Measurements from ENCODE around the gene KRT80.
A peak's percentile ranks its signal among the peaks of the same experiment; 100 is the strongest.

KRT80 gene

DNA sequence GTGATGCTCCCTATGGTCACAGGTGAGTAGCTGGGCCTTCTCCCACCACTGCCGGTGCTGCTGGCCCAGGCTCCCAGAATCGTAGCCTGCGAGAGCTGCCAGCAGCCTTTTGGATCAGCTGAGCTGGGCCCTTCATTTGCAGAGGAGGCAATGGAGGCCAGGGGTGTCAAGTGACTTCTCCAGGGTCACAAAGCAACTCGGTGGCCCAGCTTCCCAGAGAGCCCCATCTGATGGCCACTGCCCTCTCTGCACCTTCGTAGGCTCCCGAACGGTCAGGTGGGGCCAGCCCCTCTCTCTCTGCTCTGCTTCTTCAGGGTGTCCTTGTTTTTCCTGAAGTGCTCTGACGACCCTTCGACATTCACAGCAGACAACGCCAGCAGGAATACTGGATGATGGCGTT is 4.6 kb downstream of the KRT80 start:
- Histone ChIP-seq H3K9me3 (ENCODE audit: insufficient read depth, low read depth, low read length) (no peaks in the 10 kb centered on the region), H3K4me1 (ENCODE audit: insufficient read depth, low read length) (peaks cover 25% of the 10 kb centered on the region), H3K4me3 (ENCODE audit: low read length) (no peak overlapping the region), H3K36me3 (ENCODE audit: insufficient read depth, low read depth, low read length) (no peaks in the 10 kb centered on the region), H3K27ac (ENCODE audit: low read length) (no peak overlapping the region), H3K9ac (ENCODE audit: low read depth, low read length) (no peak overlapping the region), H3K27me3 (ENCODE audit: insufficient read depth, low read length) (no peaks in the 10 kb centered on the region)

DNA sequence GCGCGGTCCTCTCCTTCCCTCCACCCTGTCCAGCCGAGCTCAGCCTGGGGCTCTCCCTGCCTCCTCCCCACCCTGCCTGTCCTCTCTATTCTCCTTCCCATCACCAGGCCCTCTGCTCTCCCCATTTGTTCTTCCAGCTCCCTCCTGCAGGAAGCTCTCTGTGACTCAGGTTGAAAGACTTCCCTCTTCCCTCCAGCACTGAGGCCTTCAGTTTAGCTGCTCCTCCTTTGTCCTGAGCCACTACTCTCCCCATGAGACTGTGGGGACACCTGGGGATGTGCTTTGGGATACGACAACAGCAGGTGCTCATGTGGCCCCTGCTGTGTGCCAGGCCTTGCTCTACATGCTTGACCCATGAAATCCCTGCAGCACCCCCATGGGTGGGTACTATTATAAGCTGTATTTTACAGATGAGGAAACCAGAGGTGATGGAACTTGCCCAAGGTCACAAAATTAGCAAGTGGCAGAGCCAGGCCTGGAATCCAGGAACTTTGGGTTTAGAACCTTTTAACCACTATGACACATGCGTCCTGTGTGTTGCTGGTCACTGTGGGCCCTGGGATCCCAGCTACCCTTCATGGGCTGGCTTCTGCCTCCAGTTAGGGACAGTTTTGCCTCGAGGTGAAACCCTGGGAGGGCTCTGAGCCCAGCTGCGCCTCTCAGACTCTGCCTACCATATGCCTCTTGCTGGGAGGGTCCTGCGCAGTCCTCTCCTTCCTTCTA is 5.5 kb downstream of the KRT80 start:
- H3K9ac ChIP-seq (ENCODE audit: low read depth, low read length) = no peak overlapping the region
- no peaks in the 10 kb centered on the region for H3K36me3 ChIP-seq (ENCODE audit: insufficient read depth, low read depth, low read length)
- H3K27ac ChIP-seq (ENCODE audit: low read length) = no peak overlapping the region
- no peaks in the 10 kb centered on the region for H3K9me3 ChIP-seq (ENCODE audit: insufficient read depth, low read depth, low read length)
- H3K4me3 ChIP-seq (ENCODE audit: low read length) = no peak overlapping the region
- no peaks in the 10 kb centered on the region for H3K27me3 ChIP-seq (ENCODE audit: insufficient read depth, low read length)
- peaks cover 30% of the 10 kb centered on the region for H3K4me1 ChIP-seq (ENCODE audit: insufficient read depth, low read length)

DNA sequence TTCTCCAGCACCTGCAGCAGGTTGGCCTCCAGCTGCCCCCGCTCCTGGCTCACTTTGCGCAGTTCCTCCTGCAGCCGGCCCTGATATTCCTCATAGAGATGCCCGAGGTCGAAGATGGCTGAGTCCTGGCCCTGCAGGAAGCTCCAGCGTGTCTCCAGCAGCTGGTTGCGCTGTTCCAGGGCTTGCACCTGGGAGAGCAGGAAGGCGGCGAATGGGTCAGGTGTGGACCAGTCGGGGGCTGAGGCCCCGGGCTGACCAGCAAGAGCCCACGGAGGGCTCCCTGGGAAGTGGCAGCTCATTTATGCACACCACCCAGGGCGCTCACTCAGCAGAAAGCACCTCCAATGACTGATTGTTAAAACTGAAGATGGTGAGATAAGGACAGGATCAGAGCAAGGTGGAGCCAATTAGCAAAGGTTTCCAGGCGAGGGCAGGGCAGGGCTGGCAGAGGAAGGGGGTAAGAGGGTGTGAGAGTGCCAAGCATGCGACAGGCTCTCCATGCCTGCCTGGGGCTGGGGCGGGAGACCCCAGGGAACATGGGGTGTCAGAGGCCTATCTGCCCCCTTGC is 6.3 kb downstream of the KRT80 start:
- Histone ChIP-seq H3K9me3 (ENCODE audit: insufficient read depth, low read depth, low read length) (no peaks in the 10 kb centered on the region), H3K27ac (ENCODE audit: low read length) (no peak overlapping the region), H3K4me3 (ENCODE audit: low read length) (no peak overlapping the region), H3K36me3 (ENCODE audit: insufficient read depth, low read depth, low read length) (no peaks in the 10 kb centered on the region), H3K9ac (ENCODE audit: low read depth, low read length) (no peak overlapping the region), H3K4me1 (ENCODE audit: insufficient read depth, low read length) (peaks cover 30% of the 10 kb centered on the region), H3K27me3 (ENCODE audit: insufficient read depth, low read length) (no peaks in the 10 kb centered on the region)

DNA sequence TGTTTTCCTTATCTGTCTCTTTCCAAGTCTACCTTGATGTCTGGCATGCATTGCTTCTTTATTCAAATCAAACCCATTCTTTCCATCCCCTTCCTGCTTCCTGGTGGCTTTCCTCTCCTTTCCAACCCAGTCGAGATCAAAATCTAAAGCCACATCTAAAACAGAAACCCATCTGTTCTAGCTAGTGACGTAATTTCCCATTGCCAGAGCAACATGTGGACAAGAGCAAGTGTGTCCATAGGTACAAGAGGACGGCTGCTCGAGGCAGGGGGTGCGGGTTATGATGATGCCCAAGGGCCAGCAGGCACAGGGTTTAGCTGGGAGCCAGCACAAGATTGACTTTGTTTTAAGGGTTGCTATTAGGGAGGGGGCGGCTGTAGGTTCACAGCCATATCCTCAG is 7.0 kb downstream of the KRT80 start:
- no peak overlapping the region for H3K4me3 ChIP-seq (ENCODE audit: low read length)
- no peaks in the 10 kb centered on the region for H3K27me3 ChIP-seq (ENCODE audit: insufficient read depth, low read length)
- no peaks in the 10 kb centered on the region for H3K36me3 ChIP-seq (ENCODE audit: insufficient read depth, low read depth, low read length)
- peaks cover 30% of the 10 kb centered on the region for H3K4me1 ChIP-seq (ENCODE audit: insufficient read depth, low read length)
- no peak overlapping the region for H3K27ac ChIP-seq (ENCODE audit: low read length)
- H3K9ac ChIP-seq (ENCODE audit: low read depth, low read length) = no peak overlapping the region
- no peaks in the 10 kb centered on the region for H3K9me3 ChIP-seq (ENCODE audit: insufficient read depth, low read depth, low read length)

DNA sequence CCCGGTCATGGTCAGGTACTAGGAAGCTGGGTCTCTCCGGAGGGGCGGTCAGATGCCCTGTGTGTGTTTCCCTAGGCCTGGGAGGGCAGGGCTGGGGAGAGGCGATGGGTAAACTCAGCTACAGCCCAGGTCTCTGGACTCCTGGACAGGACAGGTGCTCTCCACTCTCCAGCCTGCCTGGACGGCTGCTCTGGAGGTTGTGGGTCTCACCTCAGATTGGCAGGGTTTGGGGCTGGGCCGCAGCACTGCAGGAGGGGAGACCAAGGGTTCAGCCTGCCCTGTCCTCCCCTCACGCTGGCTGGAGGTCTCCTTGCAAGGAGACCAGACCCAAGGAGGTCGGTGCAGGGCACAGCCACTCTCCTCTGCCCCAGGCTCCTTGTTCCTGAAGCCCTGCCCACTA is 7.8 kb downstream of the KRT80 start:
- no peaks in the 10 kb centered on the region for H3K9me3 ChIP-seq (ENCODE audit: insufficient read depth, low read depth, low read length)
- no peak overlapping the region for H3K27ac ChIP-seq (ENCODE audit: low read length)
- no peaks in the 10 kb centered on the region for H3K27me3 ChIP-seq (ENCODE audit: insufficient read depth, low read length)
- H3K36me3 ChIP-seq (ENCODE audit: insufficient read depth, low read depth, low read length) = no peaks in the 10 kb centered on the region
- no peak overlapping the region for H3K9ac ChIP-seq (ENCODE audit: low read depth, low read length)
- H3K4me3 ChIP-seq (ENCODE audit: low read length) = no peak overlapping the region
- peaks cover 30% of the 10 kb centered on the region for H3K4me1 ChIP-seq (ENCODE audit: insufficient read depth, low read length)

DNA sequence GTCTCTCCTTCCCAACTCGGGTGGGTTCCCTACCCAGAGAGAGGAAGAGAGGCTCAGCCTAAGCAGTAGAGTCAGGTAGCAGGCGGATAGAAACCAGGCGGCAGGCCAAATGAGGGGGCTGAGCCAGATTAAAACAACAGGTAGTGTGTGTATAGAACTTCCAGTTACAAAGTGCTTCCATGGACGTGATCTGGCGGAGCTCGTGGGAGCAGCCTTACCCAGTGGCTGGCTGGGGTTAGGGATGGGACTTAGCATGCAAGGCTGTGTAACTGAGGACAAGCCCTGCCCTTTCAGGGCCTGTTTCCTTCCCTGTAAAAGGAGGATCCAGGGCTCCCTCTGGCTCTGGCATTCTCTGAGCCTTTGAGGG is 8.3 kb downstream of the KRT80 start:
- H3K4me3 ChIP-seq (ENCODE audit: low read length) = no peak overlapping the region
- H3K27me3 ChIP-seq (ENCODE audit: insufficient read depth, low read length) = no peaks in the 10 kb centered on the region
- peaks cover 30% of the 10 kb centered on the region for H3K4me1 ChIP-seq (ENCODE audit: insufficient read depth, low read length)
- H3K9me3 ChIP-seq (ENCODE audit: insufficient read depth, low read depth, low read length) = no peaks in the 10 kb centered on the region
- H3K9ac ChIP-seq (ENCODE audit: low read depth, low read length) = peak overlapping the region; percentile 48
- H3K36me3 ChIP-seq (ENCODE audit: insufficient read depth, low read depth, low read length) = no peaks in the 10 kb centered on the region
- H3K27ac ChIP-seq (ENCODE audit: low read length) = no peak overlapping the region

DNA sequence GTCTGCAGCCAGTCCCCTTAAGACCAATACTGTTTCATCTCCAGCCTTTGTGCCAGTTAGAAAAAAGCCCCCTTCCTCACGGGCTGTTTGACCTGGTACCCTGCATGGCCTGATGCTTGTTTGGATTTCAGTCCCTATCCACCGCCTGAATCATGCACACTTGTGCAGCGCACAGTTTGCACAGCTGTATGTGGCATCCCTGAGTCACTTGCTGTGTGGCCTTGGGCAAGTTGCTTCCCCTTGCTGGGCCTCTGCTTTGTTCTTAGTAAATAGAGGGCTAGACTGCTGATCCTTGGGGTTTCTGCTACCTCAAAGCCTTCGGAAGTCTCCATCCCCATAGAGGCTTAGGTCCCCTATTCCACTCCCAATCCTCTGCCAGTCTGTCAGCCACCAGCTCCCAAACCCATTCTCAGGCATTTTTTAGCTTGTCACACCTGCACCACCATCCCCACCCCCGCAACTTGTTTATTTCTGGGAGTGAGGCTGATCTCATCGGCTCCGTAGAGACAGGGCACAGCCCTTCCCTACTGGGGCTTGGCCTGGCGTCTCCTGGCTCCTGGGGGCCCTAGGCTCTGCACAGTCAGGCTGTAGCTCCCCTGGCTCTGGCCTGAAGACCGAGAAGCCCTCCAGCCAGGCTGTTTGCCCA is 8.8 kb downstream of the KRT80 start:
- Histone ChIP-seq H3K9me3 (ENCODE audit: insufficient read depth, low read depth, low read length) (no peaks in the 10 kb centered on the region), H3K4me3 (ENCODE audit: low read length) (no peak overlapping the region; the same call in 1 of the 2 replicates), H3K9ac (ENCODE audit: low read depth, low read length) (peak overlapping the region; percentile 48), H3K4me1 (ENCODE audit: insufficient read depth, low read length) (peaks cover 30% of the 10 kb centered on the region), H3K36me3 (ENCODE audit: insufficient read depth, low read depth, low read length) (no peaks in the 10 kb centered on the region), H3K27ac (ENCODE audit: low read length) (no peak overlapping the region), H3K27me3 (ENCODE audit: insufficient read depth, low read length) (no peaks in the 10 kb centered on the region)

DNA sequence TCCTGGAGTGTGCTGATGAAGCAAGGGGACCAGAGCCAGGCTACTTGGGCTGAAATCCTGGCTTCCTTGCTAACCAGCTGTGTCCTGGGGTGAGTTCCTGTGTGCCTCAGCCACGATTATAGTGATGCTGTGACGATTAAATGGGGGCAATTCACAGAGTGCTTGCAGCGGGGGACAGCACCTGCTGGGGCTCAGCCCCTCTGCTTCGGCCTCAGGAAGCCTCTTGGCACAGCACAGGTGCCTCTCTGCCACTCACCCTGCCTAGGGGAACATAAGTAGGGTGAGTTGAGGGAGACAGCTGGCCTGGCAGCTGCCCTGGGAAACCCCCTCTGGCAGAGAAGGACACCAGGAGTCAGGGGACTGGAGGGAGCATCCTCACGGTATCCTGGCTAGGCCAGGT is 9.4 kb downstream of the KRT80 start:
- peaks cover 31% of the 10 kb centered on the region for H3K4me1 ChIP-seq (ENCODE audit: insufficient read depth, low read length)
- no peaks in the 10 kb centered on the region for H3K27me3 ChIP-seq (ENCODE audit: insufficient read depth, low read length)
- no peaks in the 10 kb centered on the region for H3K36me3 ChIP-seq (ENCODE audit: insufficient read depth, low read depth, low read length)
- H3K4me3 ChIP-seq (ENCODE audit: low read length) = no peak overlapping the region
- no peaks in the 10 kb centered on the region for H3K9me3 ChIP-seq (ENCODE audit: insufficient read depth, low read depth, low read length)
- H3K9ac ChIP-seq (ENCODE audit: low read depth, low read length) = no peak overlapping the region
- H3K27ac ChIP-seq (ENCODE audit: low read length) = no peak overlapping the region

DNA sequence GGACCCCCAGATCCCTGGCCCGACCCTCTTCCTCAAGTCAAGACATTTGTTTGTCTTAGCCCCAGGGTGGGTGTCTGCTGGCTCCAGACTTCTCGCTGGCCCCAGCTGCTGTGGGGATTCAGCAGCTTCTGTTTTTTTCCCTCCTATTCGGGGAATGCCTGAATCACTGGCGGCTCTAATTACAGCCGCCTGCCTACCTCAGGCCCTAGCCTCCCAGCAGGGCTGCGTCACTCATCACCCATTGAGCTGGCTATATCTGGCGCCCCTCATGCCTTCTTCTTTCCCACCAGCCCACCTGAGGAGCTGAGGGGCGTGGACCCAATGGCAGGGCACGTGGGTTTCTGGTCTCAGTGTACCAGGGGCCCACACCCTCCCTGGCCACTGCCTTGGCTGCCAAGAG is 10.1 kb downstream of the KRT80 start:
- no peak overlapping the region for H3K27ac ChIP-seq (ENCODE audit: low read length)
- no peaks in the 10 kb centered on the region for H3K36me3 ChIP-seq (ENCODE audit: insufficient read depth, low read depth, low read length)
- H3K9ac ChIP-seq (ENCODE audit: low read depth, low read length) = no peak overlapping the region
- no peak overlapping the region for H3K4me3 ChIP-seq (ENCODE audit: low read length)
- H3K4me1 ChIP-seq (ENCODE audit: insufficient read depth, low read length) = peaks cover 32% of the 10 kb centered on the region
- H3K27me3 ChIP-seq (ENCODE audit: insufficient read depth, low read length) = no peaks in the 10 kb centered on the region
- no peaks in the 10 kb centered on the region for H3K9me3 ChIP-seq (ENCODE audit: insufficient read depth, low read depth, low read length)

DNA sequence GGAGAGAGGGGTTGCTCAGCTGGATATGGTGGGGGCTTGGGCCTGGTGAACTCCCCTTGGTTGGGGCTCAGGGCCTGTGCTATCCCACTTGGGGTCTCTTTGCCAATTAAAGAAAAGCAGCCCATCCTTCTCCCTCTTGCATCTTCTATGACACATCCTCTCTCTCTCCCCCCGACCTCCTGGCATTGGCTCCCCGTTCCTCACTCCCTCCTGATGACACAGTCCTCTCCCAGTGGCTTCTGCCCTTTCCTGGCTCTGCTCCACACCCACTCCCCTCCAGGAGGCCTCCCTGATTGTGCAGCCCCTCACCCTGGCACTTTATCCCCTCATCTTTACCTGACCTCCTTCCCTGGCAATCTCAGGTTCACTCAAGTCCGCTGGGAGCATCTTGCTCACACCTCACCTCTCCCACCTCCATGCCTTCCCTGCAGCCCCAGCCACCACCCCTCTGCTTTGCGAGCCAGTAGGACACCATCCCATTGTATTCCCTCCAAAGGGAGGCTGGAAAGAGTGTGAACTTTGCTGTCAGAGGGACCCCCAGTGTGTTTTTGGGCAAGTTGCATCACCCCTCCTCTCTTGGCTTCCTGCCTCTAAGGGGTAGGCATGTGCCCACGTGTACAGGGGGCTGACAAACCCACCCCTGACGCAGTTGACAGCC is 10.7 kb downstream of the KRT80 start:
- H3K27me3 ChIP-seq (ENCODE audit: insufficient read depth, low read length) = no peaks in the 10 kb centered on the region
- H3K4me3 ChIP-seq (ENCODE audit: low read length) = no peak overlapping the region
- no peaks in the 10 kb centered on the region for H3K9me3 ChIP-seq (ENCODE audit: insufficient read depth, low read depth, low read length)
- peaks cover 28% of the 10 kb centered on the region for H3K4me1 ChIP-seq (ENCODE audit: insufficient read depth, low read length)
- H3K9ac ChIP-seq (ENCODE audit: low read depth, low read length) = no peak overlapping the region
- no peak overlapping the region for H3K27ac ChIP-seq (ENCODE audit: low read length)
- no peaks in the 10 kb centered on the region for H3K36me3 ChIP-seq (ENCODE audit: insufficient read depth, low read depth, low read length)

DNA sequence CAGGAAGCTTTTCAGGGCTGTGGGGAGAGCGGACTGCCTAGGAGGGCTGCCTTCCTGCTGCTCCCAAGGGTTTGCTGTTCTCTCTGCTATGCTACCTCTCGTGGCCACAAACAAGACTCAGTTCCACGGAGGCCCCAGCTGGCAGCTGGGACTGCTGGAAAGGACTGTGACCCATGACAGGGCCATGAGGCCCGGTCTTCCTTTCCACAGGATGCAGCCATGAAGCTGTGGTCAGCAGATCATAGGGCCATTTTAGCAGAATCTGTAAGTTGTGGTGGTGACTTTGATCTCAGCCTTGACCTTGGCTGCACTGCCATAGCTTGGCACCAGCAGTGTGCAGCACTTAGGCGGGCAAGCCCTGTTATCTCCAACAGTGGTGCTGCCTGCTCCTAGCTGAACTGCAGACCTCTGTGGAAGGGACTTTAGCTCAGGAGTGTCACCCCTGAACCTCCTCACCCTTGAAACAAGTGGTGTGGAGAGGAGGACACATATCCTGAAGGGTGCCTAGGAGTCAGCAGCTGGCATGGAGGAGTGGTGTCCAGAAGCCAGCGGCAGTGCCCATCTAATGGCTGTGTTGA is 12.3 kb downstream of the KRT80 start:
- no peak overlapping the region for H3K27ac ChIP-seq (ENCODE audit: low read length)
- peaks cover 24% of the 10 kb centered on the region for H3K4me1 ChIP-seq (ENCODE audit: insufficient read depth, low read length)
- no peaks in the 10 kb centered on the region for H3K27me3 ChIP-seq (ENCODE audit: insufficient read depth, low read length)
- no peak overlapping the region for H3K4me3 ChIP-seq (ENCODE audit: low read length)
- H3K9ac ChIP-seq (ENCODE audit: low read depth, low read length) = no peak overlapping the region
- H3K36me3 ChIP-seq (ENCODE audit: insufficient read depth, low read depth, low read length) = no peaks in the 10 kb centered on the region
- H3K9me3 ChIP-seq (ENCODE audit: insufficient read depth, low read depth, low read length) = no peaks in the 10 kb centered on the region
